IMR-90 (cell line): ENCODE measurements around the gene NACC2. TPM values are rescaled to one million over a fixed set of nuclear protein-coding genes. Genes with fewer than 3 reads are reported as not detected.

Experiments used
- ATAC-seq: fragments of 200-7000 bp; cut with Tn5 transposase; 2 replicates; pipeline ENCODE4 v1.9.1; 2020; ENCODE audit warnings: low read depth, mild to moderate bottlenecking, moderate library complexity
- BruUV-seq: library from RNA; stranded (reverse); fragments of 400-500 nt; replicated peaks from 2 replicates; lab custom pipeline; 2021; lab: Mats Ljungman, UMichigan
- CTCF ChIA-PET: fragments of 300-600 bp; formaldehyde crosslinking; extraction: SDS; loops from one replicate; lab custom pipeline; 2021; ENCODE audit warnings: antibody characterized with exemption; lab: Yijun Ruan, JAX
- POLR2A ChIA-PET: fragments of 300-600 bp; sonication (Branson Sonifier 250); formaldehyde crosslinking; loops from one replicate; lab custom pipeline; 2022; ENCODE audit warnings: antibody characterized with exemption; ENCODE audit not compliant: unreplicated experiment; lab: Charles Lee
- DNase-seq: peaks from one replicate; pipeline ENCODE4 v3.0.0; 2013
- H2AFZ ChIP-seq: replicated peaks from 2 replicates; pipeline ENCODE3; 2013; ENCODE audit warnings: low read length, mild to moderate bottlenecking; ENCODE audit not compliant: poor library complexity
- H2AK5ac ChIP-seq: 2 replicates; pipeline ENCODE4 v1.6.1; 2013; ENCODE audit warnings: low read depth, low read length, inconsistent platforms
- H2AK9ac ChIP-seq: replicated peaks from 2 replicates; pipeline ENCODE3; 2013; ENCODE audit warnings: mild to moderate bottlenecking, low read depth, low read length, moderate library complexity; ENCODE audit not compliant: poor library complexity
- H2BK120ac ChIP-seq: 2 replicates; pipeline ENCODE4 v1.6.1; 2013; ENCODE audit warnings: low read depth, low read length, inconsistent platforms
- H2BK15ac ChIP-seq: 3 replicates; pipeline ENCODE4 v1.6.1; 2013; ENCODE audit warnings: low read depth, low read length, inconsistent platforms
- H2BK20ac ChIP-seq: 2 replicates; pipeline ENCODE4 v1.6.1; 2013; ENCODE audit warnings: low read depth, mild to moderate bottlenecking, inconsistent platforms, low read length, moderate library complexity
- H2BK5ac ChIP-seq: 2 replicates; pipeline ENCODE4 v1.6.1; 2013; ENCODE audit warnings: mild to moderate bottlenecking, low read depth, low read length, inconsistent platforms; ENCODE audit not compliant: poor library complexity, severe bottlenecking
- H3K14ac ChIP-seq: replicated peaks from 2 replicates; pipeline ENCODE4 v1.6.1; 2013; ENCODE audit warnings: low read depth, low read length, inconsistent platforms
- H3K18ac ChIP-seq: 2 replicates; pipeline ENCODE4 v1.6.1; 2013; ENCODE audit warnings: low read depth, low read length, control low read depth
- H3K23ac ChIP-seq: 2 replicates; pipeline ENCODE4 v1.6.1; 2013; ENCODE audit warnings: low read depth, low read length, inconsistent platforms
- H3K27ac ChIP-seq: 2 replicates; pipeline ENCODE4 v1.5.1; 2013; ENCODE audit warnings: mild to moderate bottlenecking, control low read depth, low read length; ENCODE audit not compliant: insufficient read depth
- H3K27me3 ChIP-seq: 2 replicates; pipeline ENCODE4 v1.6.1; 2013; ENCODE audit warnings: low read length; ENCODE audit not compliant: control insufficient read depth, insufficient read depth
- H3K36me3 ChIP-seq: 2 replicates; pipeline ENCODE4 v1.6.1; 2013; ENCODE audit warnings: low read length, mixed read lengths; ENCODE audit not compliant: control insufficient read depth, insufficient read depth
- H3K4ac ChIP-seq: 2 replicates; pipeline ENCODE4 v1.6.1; 2013; ENCODE audit warnings: low read depth, low read length, inconsistent platforms
- H3K4me1 ChIP-seq: 2 replicates; pipeline ENCODE4 v1.6.1; 2013; ENCODE audit warnings: low read length, mixed read lengths; ENCODE audit not compliant: control insufficient read depth, insufficient read depth
- H3K4me2 ChIP-seq: 2 replicates; pipeline ENCODE4 v1.6.1; 2013; ENCODE audit warnings: low read depth, mild to moderate bottlenecking, control low read depth, low read length, moderate library complexity
- H3K4me3 ChIP-seq: 2 replicates; pipeline ENCODE4 v1.5.1; 2013; ENCODE audit warnings: low read depth, mild to moderate bottlenecking, control low read depth, low read length, moderate library complexity; ENCODE audit not compliant: insufficient read depth
- H3K56ac ChIP-seq: 2 replicates; pipeline ENCODE4 v1.6.1; 2013; ENCODE audit warnings: low read length, inconsistent platforms; ENCODE audit not compliant: insufficient read depth; ENCODE audit errors: extremely low read depth
- H3K79me1 ChIP-seq, 2 experiments: 2 replicates each; pipeline ENCODE4 v1.6.1; 2013; ENCODE audit warnings: low read length in 2 of 2, inconsistent platforms in 1 of 2, low read depth in 1 of 2
- H3K9ac ChIP-seq: 2 replicates; pipeline ENCODE4 v1.6.1; 2013; ENCODE audit warnings: low read depth, low read length, control low read depth
- H3K9me1 ChIP-seq: 2 replicates; pipeline ENCODE4 v1.6.1; 2013; ENCODE audit warnings: low read length, inconsistent platforms; ENCODE audit not compliant: insufficient read depth
- H3K9me3 ChIP-seq: 2 replicates; pipeline ENCODE4 v1.6.1; 2013; ENCODE audit warnings: low read length; ENCODE audit not compliant: control insufficient read depth, insufficient read depth
- H4K20me1 ChIP-seq: 2 replicates; pipeline ENCODE4 v1.6.1; 2013; ENCODE audit warnings: low read length, inconsistent platforms; ENCODE audit not compliant: insufficient read depth
- H4K5ac ChIP-seq: 2 replicates; pipeline ENCODE4 v1.6.1; 2013; ENCODE audit warnings: mild to moderate bottlenecking, low read depth, low read length, control low read depth
- H4K8ac ChIP-seq, 2 experiments: 2 replicates each; pipeline ENCODE4 v1.6.1; 2013; ENCODE audit warnings: low read depth in 2 of 2, low read length in 2 of 2, control low read depth in 1 of 2, inconsistent platforms in 1 of 2
- H4K91ac ChIP-seq: 2 replicates; pipeline ENCODE4 v1.6.1; 2013; ENCODE audit warnings: low read depth, low read length, inconsistent platforms; ENCODE audit not compliant: insufficient read depth
- BHLHE40 ChIP-seq: fragments of 150-350 bp; IDR thresholded peaks from 2 replicates; pipeline ENCODE4 v1.6.1; 2016; ENCODE audit warnings: mild to moderate bottlenecking, low read depth, low read length
- CEBPB ChIP-seq: IDR thresholded peaks from 2 replicates; pipeline ENCODE4 v1.6.1; 2012; ENCODE audit warnings: low read depth, low read length, improper control_type of control experiment
- CHD1 ChIP-seq: IDR thresholded peaks from 2 replicates; pipeline ENCODE4 v1.6.1; 2012; ENCODE audit warnings: low read depth, low read length, improper control_type of control experiment
- FOS ChIP-seq: fragments of 150-350 bp; IDR thresholded peaks from 2 replicates; pipeline ENCODE4 v1.6.1; 2016; ENCODE audit warnings: low read depth, low read length
- MAFK ChIP-seq: IDR thresholded peaks from 2 replicates; pipeline ENCODE4 v1.6.1; 2012; ENCODE audit warnings: low read depth, low read length, improper control_type of control experiment
- NFE2L2 ChIP-seq: fragments of 150-350 bp; IDR thresholded peaks from 2 replicates; pipeline ENCODE4 v1.6.1; 2016; ENCODE audit warnings: low read depth, mild to moderate bottlenecking, low read length
- POLR2A ChIP-seq: IDR thresholded peaks from 2 replicates; pipeline ENCODE4 v1.6.1; 2012; ENCODE audit warnings: mild to moderate bottlenecking, low read depth, low read length
- RAD21 ChIP-seq: IDR thresholded peaks from 2 replicates; pipeline ENCODE4 v1.6.1; 2012; ENCODE audit warnings: low read length, improper control_type of control experiment
- RCOR1 ChIP-seq: IDR thresholded peaks from 2 replicates; pipeline ENCODE4 v1.6.1; 2012; ENCODE audit warnings: mild to moderate bottlenecking, low read length, improper control_type of control experiment; ENCODE audit not compliant: insufficient replicate concordance
- SMC3 ChIP-seq: fragments of 150-350 bp; IDR thresholded peaks from 2 replicates; pipeline ENCODE4 v1.6.1; 2016; ENCODE audit warnings: low read depth, mild to moderate bottlenecking, antibody characterized with exemption, low read length, moderate library complexity
- USF2 ChIP-seq: fragments of 150-350 bp; IDR thresholded peaks from 2 replicates; pipeline ENCODE4 v1.6.1; 2017; ENCODE audit warnings: mild to moderate bottlenecking, antibody characterized with exemption, low read length, low read depth
- WGBS, 2 experiments: methylation state at CpG; one replicate each; pipeline versions ENCODE4 v1.1.5 to v1.1.7; 2013; ENCODE audit warnings: missing lambda C conversion rate in 2 of 2; ENCODE audit not compliant: insufficient read length in 1 of 2; ENCODE audit errors: extremely low coverage in 2 of 2; 5-methylcytosine and 5-hydroxymethylcytosine counted together
- dilution Hi-C: fragments of 300-500 bp; cut with HindIII; formaldehyde crosslinking; loops from one replicate; pipeline ENCODE4 v1.14.3; 2018; ENCODE audit warnings: low sequenced_read_pairs; ENCODE audit not compliant: unreplicated experiment
- in situ Hi-C: fragments of 300-500 bp; cut with MboI; formaldehyde crosslinking; loops from 3 replicates; pipeline ENCODE4 v1.14.3; 2019; ENCODE audit warnings: low sequenced_read_pairs, inconsistent platforms, mixed read lengths
- intact Hi-C: fragments of 100-400 bp; cut with micrococcal nuclease; formaldehyde crosslinking; loops from 2 replicates; pipeline ENCODE4 v1.10.0; 2022
- polyA plus RNA-seq, 3 experiments: library from polyadenylated mRNA; depleted of rRNA; stranded (reverse); fragments of >200 nt; gene quantifications; 2 replicates each; pipeline ENCODE4 v1.2.3, GENCODE V29; 2012; ENCODE audit warnings: low replicate concordance in 1 of 3
- total RNA-seq: library from RNA; depleted of rRNA; stranded (reverse); fragments of >200 nt; gene quantifications from 2 replicates; pipeline ENCODE4 v1.2.3, GENCODE V29; 2012
- TF ChIP-seq, protein P1 (sequence below): fragments of 150-350 bp; IDR thresholded peaks from 2 replicates; pipeline ENCODE4 v1.6.1; 2016; ENCODE audit warnings: low read depth, mild to moderate bottlenecking, low read length, moderate library complexity, borderline replicate concordance

NACC2 gene
- total and polyA plus RNA-seq, 2 of the 4 experiments (the other 2 are of a cell fraction), result 7.9 to 19.0 TPM

- DNase-seq (no peak), ATAC-seq (no peak)
- Histone ChIP-seq H3K18ac (no peak overlapping the region), H2AFZ (no peak overlapping the region), H3K9ac (no peak overlapping the region), H4K20me1 (peaks cover 58% of the 10 kb centered on the region), H3K4me1 (peaks cover 8% of the 10 kb centered on the region), H3K4ac (no peak overlapping the region), H3K56ac (no peak overlapping the region), H2BK5ac (no peak overlapping the region), H3K27me3 (no peaks in the 10 kb centered on the region), H2BK20ac (no peak overlapping the region), H2AK9ac (no peak overlapping the region), H3K79me1 (peaks cover 22 to 74% of the 10 kb centered on the region in 2 experiments), H4K91ac (no peak overlapping the region), H3K4me3 (no peak overlapping the region), H3K9me3 (no peaks in the 10 kb centered on the region), H3K36me3 (peaks cover 14% of the 10 kb centered on the region), H3K9me1 (peaks cover 13% of the 10 kb centered on the region; the same call in 1 of the 2 replicates), H3K4me2 (no peak overlapping the region), H4K8ac (no peak overlapping the region), H4K5ac (no peak overlapping the region), H2AK5ac (no peak overlapping the region), H2BK15ac (no peak overlapping the region), H3K23ac (no peak overlapping the region), H3K27ac (no peak overlapping the region), H3K14ac (no peak overlapping the region), H2BK120ac (no peak overlapping the region)
- intact Hi-C loops, result no loop called here
- dilution Hi-C loops, result no loop called here
- no TSS peak for BruUV-seq
- WGBS, 2 experiments, result 91% methylated on average over 6 of the region's 12 CpGs; no CpG with 5 or more reads in 1 of the 2 experiments
- ChIA-PET CTCF (interaction anchor here (0.6 kb wide), 1 partner anchor 44 kb away, joined by 3 read pairs; no protein-coding TSS in a partner anchor), POLR2A (no interaction called here)
- in situ Hi-C loops, result no loop called here
- TF ChIP-seq CEBPB (no peak), NFE2L2 (no peak), SMC3 (no peak), MAFK (no peak), RCOR1 (no peak), FOS (no peak), POLR2A (no peak), RAD21 (no peak), CHD1 (no peak), BHLHE40 (no peak), USF2 (no peak)
- TF ChIP-seq, protein P1, sequence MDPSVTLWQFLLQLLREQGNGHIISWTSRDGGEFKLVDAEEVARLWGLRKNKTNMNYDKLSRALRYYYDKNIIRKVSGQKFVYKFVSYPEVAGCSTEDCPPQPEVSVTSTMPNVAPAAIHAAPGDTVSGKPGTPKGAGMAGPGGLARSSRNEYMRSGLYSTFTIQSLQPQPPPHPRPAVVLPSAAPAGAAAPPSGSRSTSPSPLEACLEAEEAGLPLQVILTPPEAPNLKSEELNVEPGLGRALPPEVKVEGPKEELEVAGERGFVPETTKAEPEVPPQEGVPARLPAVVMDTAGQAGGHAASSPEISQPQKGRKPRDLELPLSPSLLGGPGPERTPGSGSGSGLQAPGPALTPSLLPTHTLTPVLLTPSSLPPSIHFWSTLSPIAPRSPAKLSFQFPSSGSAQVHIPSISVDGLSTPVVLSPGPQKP, result no peak
Observed at GRCh38 chr9:136029556-136029955, 65.5 kb downstream of the NACC2 start.
